K562 (cell line): ENCODE measurements around the gene SKAP1. TPM values are rescaled to one million over a fixed set of nuclear protein-coding genes. Genes with fewer than 3 reads are reported as not detected.

Experiments used
- ATAC-seq: fragments of 200-7000 bp; cut with Tn5 transposase; 3 replicates; pipeline ENCODE4 v1.9.1; 2020; ENCODE audit warnings: moderate library complexity
- BruUV-seq: library from RNA; stranded (reverse); fragments of 400-500 nt; replicated peaks from 2 replicates; lab custom pipeline; 2021; lab: Mats Ljungman, UMichigan
- CTCF ChIA-PET: fragments of 300-600 bp; formaldehyde crosslinking; extraction: SDS; loops from one replicate; lab custom pipeline; 2021; ENCODE audit warnings: low intra/inter-chr PET ratio; lab: Yijun Ruan, JAX
- POLR2A ChIA-PET: fragments of 300-600, 350-650 bp; sonication (Branson Sonifier 250); formaldehyde crosslinking; extraction: SDS; loops from one replicate; lab custom pipeline; 2021; ENCODE audit warnings: antibody characterized with exemption, inconsistent platforms; lab: Yijun Ruan, JAX
- DNase-seq, 4 experiments: peaks; one replicate each; pipeline versions ENCODE4 v3.0.0 to v3.0.0-alpha.2; 2011 to 2018; ENCODE audit warnings: low spot score in 3 of 4, mixed read lengths in 3 of 4; ENCODE audit errors: extremely low read depth in 1 of 4
- FAIRE-seq: peaks from 2 replicates; lab custom pipeline; 2011; peaks lifted over from hg19 to GRCh38; lab: Jason Lieb, UNC
- H2AFZ ChIP-seq: 2 replicates; pipeline ENCODE4 v1.6.0; 2011; ENCODE audit warnings: low read depth, low read length, control low read depth, inconsistent platforms
- H3K27ac ChIP-seq: fragments of 200-600 bp; 3 replicates; pipeline ENCODE4 v1.8.0; 2011; ENCODE audit warnings: low read depth, mild to moderate bottlenecking, control low read depth, inconsistent platforms, low read length, moderate library complexity, mixed read lengths; ENCODE audit errors: extremely low read depth
- H3K27me3 ChIP-seq, 2 experiments: fragments of 300-600 bp in 1 of 2; 2 replicates in 1 of 2; 3 replicates in 1 of 2; pipeline versions ENCODE4 v1.6.0 to v1.8.0; 2011; ENCODE audit warnings: inconsistent platforms in 2 of 2, low read length in 2 of 2, mild to moderate bottlenecking in 1 of 2, mixed read lengths in 1 of 2, moderate library complexity in 1 of 2; ENCODE audit not compliant: control insufficient read depth in 2 of 2, insufficient read depth in 2 of 2
- H3K36me3 ChIP-seq: fragments of 300-600 bp; 3 replicates; pipeline ENCODE4 v1.8.0; 2011; ENCODE audit warnings: mild to moderate bottlenecking, low read length, inconsistent platforms; ENCODE audit not compliant: control insufficient read depth, insufficient read depth
- H3K4me1 ChIP-seq, 2 experiments: fragments of 200-600 bp in 1 of 2; replicated peaks in 1 of 2; 2 replicates in 1 of 2; 3 replicates in 1 of 2; pipeline versions ENCODE4 v1.5.1 to v1.8.0; 2011; ENCODE audit warnings: inconsistent platforms in 2 of 2, low read length in 2 of 2, mild to moderate bottlenecking in 1 of 2, mixed read lengths in 1 of 2, moderate library complexity in 1 of 2; ENCODE audit not compliant: control insufficient read depth in 2 of 2, insufficient read depth in 2 of 2
- H3K4me2 ChIP-seq: 2 replicates; pipeline ENCODE4 v1.6.1; 2011; ENCODE audit warnings: low read length, control low read depth, inconsistent platforms, mixed read lengths; ENCODE audit not compliant: insufficient read depth
- H3K4me3 ChIP-seq: fragments of 200-600 bp; sonication (generic), shearing (Covaris generic); 2 replicates; pipeline ENCODE4 v1.5.1; 2016; ENCODE audit warnings: control low read depth, inconsistent platforms
- H3K79me2 ChIP-seq: fragments of 200-600 bp; 3 replicates; pipeline ENCODE4 v1.8.0; 2011; ENCODE audit warnings: low read length, inconsistent platforms; ENCODE audit not compliant: control insufficient read depth, insufficient read depth
- H3K9ac ChIP-seq, 2 experiments: 2 replicates each; pipeline versions ENCODE4 v1.6.0 to v1.6.1; 2011; ENCODE audit warnings: low read depth in 2 of 2, low read length in 2 of 2, control low read depth in 1 of 2, inconsistent platforms in 1 of 2, mild to moderate bottlenecking in 1 of 2, mixed read lengths in 1 of 2; ENCODE audit not compliant: insufficient read depth in 1 of 2
- H3K9me1 ChIP-seq: one replicate; pipeline ENCODE4 v1.6.0; 2011; ENCODE audit warnings: inconsistent platforms, mild to moderate bottlenecking, low read length, moderate library complexity; ENCODE audit not compliant: control insufficient read depth, insufficient read depth
- H3K9me3 ChIP-seq: replicated peaks from 2 replicates; pipeline ENCODE4 v1.5.1; 2011; ENCODE audit warnings: low read depth, low read length, inconsistent platforms; ENCODE audit not compliant: control insufficient read depth, insufficient read depth
- H4K20me1 ChIP-seq: replicated peaks from 2 replicates; pipeline ENCODE4 v1.6.1; 2011; ENCODE audit warnings: low read length, inconsistent platforms, mixed read lengths; ENCODE audit not compliant: control insufficient read depth, insufficient read depth
- EP400 ChIP-seq: fragments of 450-650 bp; IDR thresholded peaks from 2 replicates; pipeline ENCODE4 v1.6.1; 2017; ENCODE audit warnings: antibody characterized with exemption, mild to moderate bottlenecking, moderate library complexity
- KHSRP ChIP-seq: fragments of 450-650 bp; IDR thresholded peaks from 2 replicates; pipeline ENCODE4 v1.6.1; 2017
- MAFK ChIP-seq: IDR thresholded peaks from 2 replicates; pipeline ENCODE4 v1.6.1; 2011; ENCODE audit warnings: low read length, improper control_type of control experiment
- MCM7 ChIP-seq, 2 experiments: fragments of 450-650 bp; IDR thresholded peaks; 2 replicates each; pipeline ENCODE4 v1.6.1; 2016 to 2018
- RNF2 ChIP-seq: sonication (generic); IDR thresholded peaks from 2 replicates; pipeline ENCODE4 v1.6.1; 2016
- STAT6 ChIP-seq: sonication (generic); formaldehyde crosslinking; IDR thresholded peaks from 2 replicates; pipeline ENCODE4 v1.8.1; 2023; ENCODE audit warnings: mild to moderate bottlenecking, missing genetic modification reagents
- VEZF1 ChIP-seq: fragments of 200-800 bp; sonication (Bioruptor generic); IDR thresholded peaks from 2 replicates; pipeline ENCODE4 v1.6.1; 2017; ENCODE audit warnings: missing genetic modification characterization, missing compliant biosample characterization
- WGBS: fragments of 100-300 bp; shearing (Covaris generic); methylation state at CpG from one replicate; pipeline ENCODE4 v1.1.6; 2016; ENCODE audit warnings: low coverage, mixed read lengths; ENCODE audit not compliant: insufficient coverage; ENCODE audit errors: missing lambda C conversion rate; 5-methylcytosine and 5-hydroxymethylcytosine counted together
- in situ Hi-C: fragments of 300-500 bp; cut with MboI; formaldehyde crosslinking; loops from 4 replicates; pipeline ENCODE4 v1.15.0; 2018; ENCODE audit warnings: inconsistent platforms, mixed read lengths
- intact Hi-C: fragments of 100-400 bp; cut with micrococcal nuclease; formaldehyde crosslinking; loops from 2 replicates; pipeline ENCODE4 v1.14.2; 2022
- polyA plus RNA-seq, 8 experiments: library from polyadenylated mRNA; depleted of rRNA in 4 of 8; stranded (reverse) in 5 of 8; unstranded in 3 of 8; fragments of >200 nt; fragmentation: Nextera tagmentation in 2 of 8; fragmentation: Illumina TruSeq in 1 of 8; extraction: Ambion mirVana in 2 of 8; extraction: Trizol in 1 of 8; gene quantifications; 2 replicates each; pipeline versions ENCODE4 v1.2.1 to v1.2.3, GENCODE V29; 2011 to 2014; ENCODE audit warnings: inconsistent platforms in 1 of 8, missing spikeins in 1 of 8
- total RNA-seq, 7 experiments: library from RNA; depleted of rRNA in 6 of 7; stranded (reverse); fragments of >200 nt in 6 of 7; fragmentation: Illumina TruSeq in 2 of 7; extraction: Trizol in 2 of 7; gene quantifications; 2 replicates each; pipeline versions ENCODE4 v1.2.1 to v1.2.3, GENCODE V29; 2011 to 2021; ENCODE audit warnings: low replicate concordance in 1 of 7
- TF ChIP-seq, protein P1 (sequence below), 2 experiments: fragments of 450-650 bp in 1 of 2; sonication (generic) in 1 of 2; formaldehyde crosslinking in 1 of 2; IDR thresholded peaks in 1 of 2; conservative IDR thresholded peaks in 1 of 2; 2 replicates each; pipeline versions ENCODE4 v1.6.1 to v1.8.1; 2016 to 2023; ENCODE audit warnings: mild to moderate bottlenecking in 2 of 2, moderate library complexity in 2 of 2, inconsistent platforms in 1 of 2, missing genetic modification reagents in 1 of 2
- TF ChIP-seq, protein P2 (sequence below): fragments of 450-650 bp; IDR thresholded peaks from 2 replicates; pipeline ENCODE4 v1.6.1; 2017; ENCODE audit warnings: antibody characterized with exemption, mild to moderate bottlenecking

Gene SKAP1
- total and polyA plus RNA-seq, 9 of the 15 experiments (the other 6 are each of a cell fraction or from before 2014, with no cell fraction given) = 0.06 to 0.80 (median 0.10) TPM; not detected in 4

DNA sequence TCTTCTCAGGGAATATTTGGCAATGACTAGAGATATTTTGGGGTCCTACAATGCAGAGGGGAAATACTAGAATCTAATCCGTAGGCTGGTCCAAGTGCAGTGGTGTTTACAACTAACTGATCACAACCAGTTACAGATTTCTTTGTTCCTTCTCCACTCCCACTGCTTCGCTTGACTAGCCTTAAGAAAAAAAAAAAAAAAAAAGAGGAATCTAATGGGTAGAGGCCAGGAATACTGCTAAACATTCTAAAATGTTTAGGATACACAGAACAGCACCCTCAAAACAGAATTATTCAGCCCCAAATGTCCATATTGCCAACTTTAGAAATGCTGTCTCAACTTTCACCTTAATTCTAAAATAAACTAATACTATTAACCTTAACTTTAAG lies 49.0 kb upstream of the SKAP1 start (continued):
- no peak for TF ChIP-seq KHSRP

- H4K20me1 ChIP-seq = no peaks in the 10 kb centered on the region
- TF ChIP-seq MCM7 (IDR thresholded peaks at IDR 0.05) = no peak
- TF ChIP-seq VEZF1 (CRISPR knock-in tag) = peak; percentile 41; the same call in 1 of the 2 replicates
- TF ChIP-seq, protein P1, sequence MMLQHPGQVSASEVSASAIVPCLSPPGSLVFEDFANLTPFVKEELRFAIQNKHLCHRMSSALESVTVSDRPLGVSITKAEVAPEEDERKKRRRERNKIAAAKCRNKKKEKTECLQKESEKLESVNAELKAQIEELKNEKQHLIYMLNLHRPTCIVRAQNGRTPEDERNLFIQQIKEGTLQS (IDR thresholded peaks at IDR 0.05) = peak; percentile 87
- TF ChIP-seq, protein P1 (CRISPR knock-in tag; conservative IDR thresholded peaks at IDR 0.05) = no peak; the same call in none of the 2 replicates
- TF ChIP-seq RNF2 = peak; percentile 92
- TF ChIP-seq, protein P2, sequence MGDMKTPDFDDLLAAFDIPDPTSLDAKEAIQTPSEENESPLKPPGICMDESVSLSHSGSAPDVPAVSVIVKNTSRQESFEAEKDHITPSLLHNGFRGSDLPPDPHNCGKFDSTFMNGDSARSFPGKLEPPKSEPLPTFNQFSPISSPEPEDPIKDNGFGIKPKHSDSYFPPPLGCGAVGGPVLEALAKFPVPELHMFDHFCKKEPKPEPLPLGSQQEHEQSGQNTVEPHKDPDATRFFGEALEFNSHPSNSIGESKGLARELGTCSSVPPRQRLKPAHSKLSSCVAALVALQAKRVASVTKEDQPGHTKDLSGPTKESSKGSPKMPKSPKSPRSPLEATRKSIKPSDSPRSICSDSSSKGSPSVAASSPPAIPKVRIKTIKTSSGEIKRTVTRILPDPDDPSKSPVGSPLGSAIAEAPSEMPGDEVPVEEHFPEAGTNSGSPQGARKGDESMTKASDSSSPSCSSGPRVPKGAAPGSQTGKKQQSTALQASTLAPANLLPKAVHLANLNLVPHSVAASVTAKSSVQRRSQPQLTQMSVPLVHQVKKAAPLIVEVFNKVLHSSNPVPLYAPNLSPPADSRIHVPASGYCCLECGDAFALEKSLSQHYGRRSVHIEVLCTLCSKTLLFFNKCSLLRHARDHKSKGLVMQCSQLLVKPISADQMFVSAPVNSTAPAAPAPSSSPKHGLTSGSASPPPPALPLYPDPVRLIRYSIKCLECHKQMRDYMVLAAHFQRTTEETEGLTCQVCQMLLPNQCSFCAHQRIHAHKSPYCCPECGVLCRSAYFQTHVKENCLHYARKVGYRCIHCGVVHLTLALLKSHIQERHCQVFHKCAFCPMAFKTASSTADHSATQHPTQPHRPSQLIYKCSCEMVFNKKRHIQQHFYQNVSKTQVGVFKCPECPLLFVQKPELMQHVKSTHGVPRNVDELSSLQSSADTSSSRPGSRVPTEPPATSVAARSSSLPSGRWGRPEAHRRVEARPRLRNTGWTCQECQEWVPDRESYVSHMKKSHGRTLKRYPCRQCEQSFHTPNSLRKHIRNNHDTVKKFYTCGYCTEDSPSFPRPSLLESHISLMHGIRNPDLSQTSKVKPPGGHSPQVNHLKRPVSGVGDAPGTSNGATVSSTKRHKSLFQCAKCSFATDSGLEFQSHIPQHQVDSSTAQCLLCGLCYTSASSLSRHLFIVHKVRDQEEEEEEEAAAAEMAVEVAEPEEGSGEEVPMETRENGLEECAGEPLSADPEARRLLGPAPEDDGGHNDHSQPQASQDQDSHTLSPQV = peak; percentile 79
- peak; percentile 70 for TF ChIP-seq EP400
- no peak for TF ChIP-seq MAFK
- TF ChIP-seq STAT6 = peak; percentile 29; the same call in 1 of the 2 replicates
Observed at GRCh38 chr17:48478224-48479013, 48.4 kb upstream of the SKAP1 start.

More at GRCh38 chr17:48478224-48479013, 48.4 kb upstream of the SKAP1 start:
- H3K4me2 ChIP-seq = peak overlapping the region; percentile 37
- in situ Hi-C loops = no loop called here
- DNase-seq (peak; percentile 63 to 90 (median 72)), FAIRE-seq (peak; percentile 95), ATAC-seq (peak; percentile 96)
- intact Hi-C loops = no loop called here
- no peaks in the 10 kb centered on the region for H3K9me3 ChIP-seq
- no peak overlapping the region for H3K4me3 ChIP-seq
- no peaks in the 10 kb centered on the region for H3K9me1 ChIP-seq
- H3K36me3 ChIP-seq = no peaks in the 10 kb centered on the region
- peak overlapping the region; percentile 76 for H3K27ac ChIP-seq
- no peaks in the 10 kb centered on the region for H3K79me2 ChIP-seq
- H3K27me3 ChIP-seq = no peaks in the 10 kb centered on the region
- H3K9ac ChIP-seq = peak overlapping the region in 1 of 2 experiments; percentile 53; a peak in 2 of 4 replicates
- peak overlapping the region; percentile 73 for H2AFZ ChIP-seq
- peaks cover 5 to 38% of the 10 kb centered on the region in 2 experiments; a peak in 4 of 5 replicates for H3K4me1 ChIP-seq
- POLR2A ChIA-PET = interaction anchor here (0.8 kb wide), 1 partner anchor 147 kb away, joined by 5 read pairs; no protein-coding TSS in a partner anchor
- CTCF ChIA-PET = interaction anchor here (0.7 kb wide), 2 partner anchors 63 to 116 kb away, joined by 3 read pairs; no protein-coding TSS in a partner anchor
- BruUV-seq = no TSS peak
- WGBS = 11% methylated on average over 9 of the region's 9 CpGs
